Effector memory CD8-positive, alpha-beta T cell (primary cell): ENCODE data around the gene TRAF3IP1.

Experiments
- ATAC-seq: fragments of 150-1000 bp; cut with Tn5 transposase; replicated peaks from 2 replicates; pipeline ENCODE4 v1.10.0; 2021; ENCODE audit warnings: mild to moderate bottlenecking, moderate library complexity
- DNase-seq, 3 experiments: peaks; one replicate each; pipeline ENCODE4 v3.0.0; 2021
- H3K27ac Mint-ChIP-seq, 2 donors: one replicate each; pipeline ENCODE4 v1.8.0; 2022; ENCODE audit warnings: mild to moderate bottlenecking in 2 of 2, mixed read lengths in 2 of 2, moderate library complexity in 2 of 2
- H3K27me3 Mint-ChIP-seq, 2 donors: one replicate each; pipeline ENCODE4 v1.8.0; 2022; ENCODE audit warnings: mixed read lengths in 2 of 2
- H3K36me3 Mint-ChIP-seq: one replicate; pipeline ENCODE4 v1.8.0; 2022; ENCODE audit warnings: mild to moderate bottlenecking, moderate library complexity, mixed read lengths; ENCODE audit not compliant: insufficient read depth
- H3K4me1 Mint-ChIP-seq, 2 donors: one replicate each; pipeline ENCODE4 v1.8.0; 2022; ENCODE audit warnings: low read depth in 2 of 2, mixed read lengths in 2 of 2
- H3K4me3 Mint-ChIP-seq, 2 donors: one replicate each; pipeline ENCODE4 v1.8.0; 2022; ENCODE audit warnings: mild to moderate bottlenecking in 2 of 2, mixed read lengths in 2 of 2, moderate library complexity in 2 of 2
- H3K9me3 Mint-ChIP-seq, 2 donors: one replicate each; pipeline ENCODE4 v1.8.0; 2022; ENCODE audit warnings: mixed read lengths in 2 of 2

The TRAF3IP1 gene

DNA sequence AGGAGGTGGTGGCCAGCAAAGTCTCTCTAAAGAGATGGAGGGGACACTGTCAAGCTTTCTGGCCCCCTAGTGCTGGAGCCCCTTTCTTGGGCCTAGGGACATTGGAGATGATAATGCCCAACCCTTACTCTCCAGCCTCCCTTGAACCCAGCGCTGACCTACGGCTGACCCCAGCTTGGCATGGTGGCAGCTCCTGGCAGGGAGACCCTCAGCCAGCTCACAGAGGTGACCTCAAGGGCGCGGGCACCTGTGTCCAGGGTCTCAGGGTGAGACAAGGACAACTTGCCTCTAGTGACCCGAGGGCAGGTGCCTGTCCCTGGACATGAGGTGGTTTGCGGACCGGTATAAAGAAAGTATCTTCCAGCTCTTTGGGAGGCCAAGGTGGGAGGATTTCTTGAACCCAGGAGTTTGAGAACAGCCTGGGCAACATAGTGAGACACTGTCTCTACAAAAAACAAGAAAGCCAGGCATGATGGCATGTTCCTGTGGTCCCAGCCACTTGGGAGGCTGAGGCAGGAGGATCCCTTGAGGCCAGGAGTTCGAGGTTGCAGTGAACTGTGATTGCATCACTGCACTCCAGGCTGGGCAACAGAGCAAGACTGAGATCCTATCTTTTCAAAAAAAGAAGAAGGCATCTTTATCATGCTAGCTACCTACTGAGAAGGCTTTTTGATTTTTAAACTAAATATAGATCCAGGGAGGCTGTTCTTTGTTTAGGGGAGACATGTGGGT is 28.6 kb upstream of the TRAF3IP1 start:
- Mint-ChIP-seq H3K27ac (peak overlapping the region in 1 of 2 donors; percentile 95), H3K36me3 (peaks cover 19% of the 10 kb centered on the region), H3K27me3 (peaks cover 7 to 19% of the 10 kb centered on the region in 2 donors), H3K4me3 (no peak overlapping the region), H3K9me3 (no peaks in the 10 kb centered on the region), H3K4me1 (peaks cover 26 to 29% of the 10 kb centered on the region in 2 donors)
- ATAC-seq: no peak
- DNase-seq: no peak

DNA sequence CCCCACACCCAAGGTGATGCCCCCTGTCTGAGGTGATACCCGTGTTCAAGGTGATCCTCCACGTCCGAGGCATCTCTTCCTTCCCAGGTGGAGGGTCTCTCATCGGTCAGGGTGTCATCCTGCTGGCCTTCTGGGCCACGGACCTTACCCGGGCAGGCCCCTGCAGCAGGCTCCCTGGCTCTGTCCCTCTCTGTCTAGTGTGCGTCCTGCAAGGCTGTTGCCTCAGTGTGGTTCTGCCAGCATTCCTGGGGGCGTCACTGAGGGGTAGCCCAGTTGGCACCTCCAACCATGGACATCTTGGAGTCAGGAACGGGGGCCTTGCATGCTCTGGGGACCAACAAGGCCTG is 26.3 kb upstream of the TRAF3IP1 start:
- Mint-ChIP-seq H3K27ac (no peak overlapping the region), H3K36me3 (peaks cover 8% of the 10 kb centered on the region), H3K4me1 (peaks cover 17% of the 10 kb centered on the region in 2 donors), H3K9me3 (no peaks in the 10 kb centered on the region), H3K4me3 (no peak overlapping the region), H3K27me3 (peaks cover 12 to 40% of the 10 kb centered on the region in 2 donors)
- DNase-seq: no peak
- ATAC-seq: no peak

DNA sequence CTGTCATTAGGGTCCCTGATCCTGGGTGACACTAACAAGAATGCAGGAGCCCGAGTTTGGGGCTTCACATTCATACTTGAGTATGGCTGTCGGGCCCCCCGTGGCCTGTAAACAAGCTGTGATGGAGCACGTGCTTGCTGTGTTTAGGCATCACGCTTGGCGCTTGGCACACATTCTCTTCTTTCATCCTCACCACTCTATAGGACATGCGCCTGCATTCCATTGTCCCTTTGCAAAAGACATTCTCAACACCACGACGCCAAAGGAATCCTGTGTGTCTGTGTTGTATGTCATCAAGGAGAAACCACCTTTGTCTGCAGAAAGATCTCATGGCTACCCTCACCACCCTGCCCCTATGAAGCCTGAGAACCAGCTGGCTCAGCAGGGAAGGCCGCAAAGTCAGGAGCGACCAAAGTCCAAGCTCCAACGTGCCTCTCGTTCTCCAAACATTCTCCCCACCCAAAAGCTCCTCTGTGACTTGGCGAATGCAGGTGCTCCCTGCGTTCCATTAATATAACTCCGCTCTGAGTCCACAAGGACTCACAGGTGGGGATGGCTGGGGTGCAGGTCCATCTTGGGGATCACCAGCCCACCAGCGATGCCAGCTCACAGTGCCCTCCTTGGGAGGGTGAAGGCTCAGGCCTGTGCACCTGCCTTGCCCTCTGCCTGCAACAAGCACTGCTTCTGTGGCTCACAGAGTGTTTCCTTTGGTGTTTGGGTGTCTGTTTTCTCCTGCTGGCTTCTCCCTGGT is 25.8 kb upstream of the TRAF3IP1 start:
- H3K4me3 Mint-ChIP-seq: no peak overlapping the region
- no peaks in the 10 kb centered on the region for H3K9me3 Mint-ChIP-seq
- no peak for DNase-seq
- peaks cover 12 to 44% of the 10 kb centered on the region in 2 donors for H3K27me3 Mint-ChIP-seq
- ATAC-seq: no peak
- peaks cover 5% of the 10 kb centered on the region for H3K36me3 Mint-ChIP-seq
- peaks cover 12% of the 10 kb centered on the region in 2 donors for H3K4me1 Mint-ChIP-seq
- H3K27ac Mint-ChIP-seq: no peak overlapping the region

DNA sequence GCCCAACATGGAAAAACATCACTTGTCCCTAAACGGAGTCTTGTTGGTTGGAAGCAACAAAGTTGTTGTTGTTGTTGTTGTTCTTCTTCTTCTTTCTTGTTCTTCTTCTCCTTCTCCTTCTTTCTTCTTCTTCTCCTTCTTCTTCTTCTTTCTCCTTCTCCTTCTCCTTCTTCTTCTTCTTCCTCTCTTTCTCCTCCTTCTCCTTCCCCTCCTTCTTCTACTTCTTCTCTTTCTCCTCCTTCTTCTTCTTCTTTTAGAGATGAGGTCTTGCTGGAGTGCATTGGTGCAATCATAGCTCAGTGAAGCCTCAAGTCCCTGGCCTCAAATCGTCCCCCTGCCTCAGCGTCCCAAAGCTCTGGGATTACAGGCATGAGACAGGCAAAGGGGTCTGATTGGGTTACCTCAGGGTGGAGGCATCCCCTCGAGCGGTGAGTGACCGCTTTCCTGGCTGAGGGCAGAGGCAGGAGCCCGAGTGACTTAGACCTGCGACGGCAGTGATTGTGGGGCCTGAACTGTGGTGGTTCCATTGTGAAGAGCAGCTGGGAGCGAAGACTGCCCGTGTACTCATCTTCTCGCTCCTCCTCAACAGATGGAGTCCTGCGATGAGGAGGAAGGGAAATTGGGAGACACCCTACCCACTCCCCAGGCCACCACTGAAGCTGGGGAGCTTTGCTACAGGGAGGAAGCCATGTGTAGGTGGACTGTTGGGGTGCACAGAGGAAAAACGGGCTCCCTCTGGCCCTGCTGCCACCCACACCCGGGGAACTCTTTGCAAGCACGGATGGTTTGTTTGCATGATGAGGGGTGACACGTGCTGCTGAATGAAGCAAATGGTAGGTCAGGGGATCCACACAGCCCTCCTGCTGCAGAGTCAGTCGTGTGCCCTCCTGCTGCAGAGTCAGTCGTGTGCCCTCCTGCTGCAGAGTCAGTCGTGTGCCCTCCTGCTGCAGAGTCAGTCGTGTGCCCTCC is 24.9 kb upstream of the TRAF3IP1 start:
- no peak for ATAC-seq
- H3K27ac Mint-ChIP-seq: no peak overlapping the region
- no peaks in the 10 kb centered on the region for H3K36me3 Mint-ChIP-seq
- peaks cover 15 to 53% of the 10 kb centered on the region in 2 donors for H3K27me3 Mint-ChIP-seq
- DNase-seq: no peak
- peaks cover 3% of the 10 kb centered on the region in 2 donors for H3K4me1 Mint-ChIP-seq
- no peak overlapping the region for H3K4me3 Mint-ChIP-seq
- H3K9me3 Mint-ChIP-seq: no peaks in the 10 kb centered on the region

DNA sequence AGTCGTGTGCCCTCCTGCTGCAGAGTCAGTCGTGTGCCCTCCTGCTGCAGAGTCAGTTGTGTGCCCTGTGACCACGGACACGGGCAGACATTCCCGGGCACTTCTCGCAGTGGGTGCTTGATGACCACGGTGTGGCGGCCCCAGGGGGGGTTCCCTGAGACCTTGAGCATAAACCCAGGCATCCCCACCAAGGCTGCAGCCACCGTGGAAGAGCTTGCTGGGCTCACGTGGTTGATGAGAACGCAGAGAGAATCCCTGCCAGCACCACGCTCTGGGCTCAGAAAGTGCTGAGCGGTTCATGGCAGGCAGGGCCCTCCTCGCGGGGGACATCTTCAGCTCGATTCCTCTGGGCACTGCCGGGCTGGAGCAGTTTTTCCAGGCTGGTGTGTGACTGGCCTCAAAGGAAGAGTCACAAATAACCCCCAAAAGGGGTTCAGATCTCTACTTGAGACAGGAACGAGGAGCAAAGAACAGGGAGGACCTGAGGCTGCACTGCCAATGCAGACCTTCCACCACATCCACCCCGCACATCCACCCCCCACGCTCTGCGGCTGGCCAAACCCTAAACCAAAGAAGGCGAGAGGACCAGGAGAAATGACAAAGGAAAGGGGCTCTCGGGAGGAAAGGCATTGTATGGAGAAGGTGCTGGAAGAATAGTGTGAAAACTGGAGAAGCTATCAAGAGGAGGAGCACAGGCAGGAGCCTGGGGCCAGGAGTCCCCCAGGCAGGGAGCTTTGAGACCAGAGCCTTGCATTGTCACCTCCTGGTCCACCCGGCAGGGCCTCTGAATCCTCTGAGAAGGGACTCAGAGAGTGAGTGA is 23.5 kb upstream of the TRAF3IP1 start:
- no peak overlapping the region for H3K27ac Mint-ChIP-seq
- no peak for DNase-seq
- no peaks in the 10 kb centered on the region for H3K36me3 Mint-ChIP-seq
- ATAC-seq: no peak
- H3K4me3 Mint-ChIP-seq: no peak overlapping the region
- no peaks in the 10 kb centered on the region for H3K9me3 Mint-ChIP-seq
- no peaks in the 10 kb centered on the region for H3K4me1 Mint-ChIP-seq
- peaks cover 16 to 57% of the 10 kb centered on the region in 2 donors for H3K27me3 Mint-ChIP-seq

DNA sequence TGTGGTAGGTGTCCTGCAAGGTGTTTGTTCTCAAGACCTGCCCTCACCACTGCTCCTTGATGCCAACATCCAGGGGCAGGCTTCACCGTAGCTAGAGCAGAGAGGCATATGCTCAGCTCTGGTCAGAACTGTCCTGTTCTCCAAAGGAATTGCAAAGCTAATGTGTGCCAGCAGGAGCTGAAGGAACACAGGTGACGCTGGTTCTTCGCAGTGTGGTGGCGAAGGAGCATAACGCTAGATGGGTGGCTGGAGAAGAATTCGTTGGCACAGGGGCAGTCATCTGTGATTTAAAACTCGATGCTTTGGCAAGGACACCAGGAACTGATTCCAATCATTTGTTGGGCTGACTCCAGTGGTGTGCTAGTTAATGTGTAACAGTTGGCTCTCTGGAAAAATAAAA is 20.5 kb upstream of the TRAF3IP1 start:
- Mint-ChIP-seq H3K27ac (no peak overlapping the region), H3K9me3 (no peaks in the 10 kb centered on the region), H3K36me3 (no peaks in the 10 kb centered on the region), H3K4me1 (no peaks in the 10 kb centered on the region), H3K4me3 (no peak overlapping the region), H3K27me3 (peaks cover 24 to 71% of the 10 kb centered on the region in 2 donors)
- DNase-seq: no peak
- no peak for ATAC-seq

DNA sequence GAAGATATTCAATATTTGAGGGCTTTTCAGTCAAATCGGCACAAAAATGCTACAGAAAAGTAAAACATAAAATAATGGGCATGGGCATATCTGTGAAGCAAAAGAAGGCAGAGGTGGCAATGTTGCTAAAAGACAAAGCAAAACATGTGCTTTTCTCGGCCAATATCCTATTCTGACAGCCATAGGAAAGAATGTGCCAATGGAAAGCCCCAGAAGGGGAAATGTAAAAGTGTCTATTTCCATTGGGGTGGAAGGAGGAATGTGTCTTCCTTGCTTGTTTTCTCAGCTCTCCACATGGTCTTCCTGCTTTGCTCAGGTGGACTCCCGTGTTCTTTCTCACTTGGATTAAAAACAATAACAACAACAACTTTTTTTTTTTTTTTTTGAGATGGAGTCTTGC is 18.2 kb upstream of the TRAF3IP1 start:
- no peaks in the 10 kb centered on the region for H3K9me3 Mint-ChIP-seq
- no peak for DNase-seq
- H3K27me3 Mint-ChIP-seq: peaks cover 13 to 71% of the 10 kb centered on the region in 2 donors
- H3K4me3 Mint-ChIP-seq: no peak overlapping the region
- ATAC-seq: no peak
- no peaks in the 10 kb centered on the region for H3K36me3 Mint-ChIP-seq
- peaks cover 0 to 2% of the 10 kb centered on the region in 2 donors for H3K4me1 Mint-ChIP-seq
- H3K27ac Mint-ChIP-seq: no peak overlapping the region

DNA sequence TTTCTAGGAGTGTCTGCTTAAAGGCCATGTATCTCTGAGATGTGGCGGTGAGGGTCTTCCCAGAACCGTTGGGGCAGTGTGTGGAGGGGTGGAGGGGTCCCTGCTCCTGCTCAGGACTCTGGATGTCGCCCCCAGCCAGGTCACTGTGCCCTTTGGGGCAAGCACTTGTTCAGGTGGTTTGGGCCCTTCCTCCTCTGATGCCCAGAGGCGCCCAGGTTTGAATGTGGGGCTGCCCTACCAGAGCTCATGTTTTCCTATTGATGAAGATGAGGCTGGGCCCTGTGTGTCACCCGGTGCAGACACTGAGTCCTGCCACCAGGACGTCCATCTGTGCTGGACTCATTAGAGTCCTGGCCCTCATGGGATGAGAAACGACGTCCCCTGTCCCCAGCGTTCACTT is 17.6 kb upstream of the TRAF3IP1 start:
- peaks cover 0 to 2% of the 10 kb centered on the region in 2 donors for H3K4me1 Mint-ChIP-seq
- H3K9me3 Mint-ChIP-seq: no peaks in the 10 kb centered on the region
- no peak for DNase-seq
- peaks cover 11 to 72% of the 10 kb centered on the region in 2 donors for H3K27me3 Mint-ChIP-seq
- no peak overlapping the region for H3K4me3 Mint-ChIP-seq
- no peak overlapping the region for H3K27ac Mint-ChIP-seq
- ATAC-seq: no peak
- H3K36me3 Mint-ChIP-seq: no peaks in the 10 kb centered on the region

DNA sequence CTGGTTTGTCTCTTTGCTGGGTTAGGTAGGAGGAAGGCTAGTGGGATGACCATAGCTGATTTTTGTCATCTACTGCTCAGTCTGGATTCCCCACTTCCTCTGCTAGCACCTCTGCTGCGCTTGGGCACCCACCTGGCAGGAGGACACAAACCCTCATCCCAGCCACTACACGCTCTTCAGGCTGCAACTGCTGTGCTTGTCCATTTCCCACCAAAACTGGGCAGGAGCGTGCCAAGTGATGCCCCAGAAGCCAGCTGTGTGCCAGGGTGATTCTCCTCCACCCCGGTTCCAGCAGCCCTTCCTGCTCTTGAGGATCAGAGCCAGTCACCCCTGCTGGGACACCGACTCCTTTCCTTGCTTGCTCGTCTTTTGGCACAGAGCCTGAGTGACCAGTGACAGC is 16.2 kb upstream of the TRAF3IP1 start:
- no peak for ATAC-seq
- Mint-ChIP-seq H3K4me3 (no peak overlapping the region), H3K9me3 (no peaks in the 10 kb centered on the region)

DNA sequence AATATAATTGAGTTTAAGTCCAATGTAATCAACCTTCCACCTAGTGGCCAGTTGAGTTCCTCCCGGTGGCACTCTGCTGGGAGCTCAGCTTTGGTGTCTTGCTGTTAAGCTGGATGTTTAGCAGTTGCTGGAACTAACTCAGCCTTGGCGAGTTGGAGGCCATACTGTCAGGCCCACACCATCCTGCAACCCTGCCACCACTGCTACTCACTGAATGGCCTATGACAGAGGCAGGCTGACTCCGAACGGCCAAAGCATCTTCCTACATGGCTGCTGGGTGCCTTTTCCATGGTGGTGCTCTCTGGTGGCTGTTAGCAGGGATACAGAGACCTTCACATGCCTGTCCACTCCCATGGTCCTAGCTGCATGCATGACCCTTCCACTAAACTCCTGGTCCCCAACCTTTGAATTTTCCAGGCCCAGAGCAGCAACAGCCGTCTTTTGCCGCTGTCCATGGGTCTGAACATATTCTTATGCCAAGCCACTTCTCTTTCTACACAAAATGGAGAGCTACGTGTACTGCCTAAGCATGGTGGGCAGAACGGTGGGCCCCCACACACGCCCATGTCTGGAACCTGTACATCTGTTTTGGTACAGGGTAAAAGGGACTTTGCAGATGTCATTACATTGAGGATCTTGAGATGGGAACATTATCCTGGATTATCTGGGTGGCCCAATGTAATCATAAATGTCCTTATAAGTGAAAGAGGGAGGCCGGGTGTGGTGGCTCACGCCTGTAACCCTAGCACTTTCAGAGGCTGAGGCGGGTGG is 15.0 kb upstream of the TRAF3IP1 start:
- ATAC-seq (no peak), DNase-seq (no peak)
- Mint-ChIP-seq H3K4me3 (no peak overlapping the region), H3K9me3 (no peaks in the 10 kb centered on the region), H3K36me3 (no peaks in the 10 kb centered on the region), H3K27me3 (peaks cover 15 to 71% of the 10 kb centered on the region in 2 donors), H3K27ac (no peak overlapping the region), H3K4me1 (peaks cover 0 to 2% of the 10 kb centered on the region in 2 donors)

More for the DNA sequence above, 16.2 kb upstream of the TRAF3IP1 start:
- H3K27ac Mint-ChIP-seq: no peak overlapping the region
- H3K36me3 Mint-ChIP-seq: no peaks in the 10 kb centered on the region
- DNase-seq: no peak
- peaks cover 0 to 2% of the 10 kb centered on the region in 2 donors for H3K4me1 Mint-ChIP-seq
- H3K27me3 Mint-ChIP-seq: peaks cover 16 to 74% of the 10 kb centered on the region in 2 donors

DNA sequence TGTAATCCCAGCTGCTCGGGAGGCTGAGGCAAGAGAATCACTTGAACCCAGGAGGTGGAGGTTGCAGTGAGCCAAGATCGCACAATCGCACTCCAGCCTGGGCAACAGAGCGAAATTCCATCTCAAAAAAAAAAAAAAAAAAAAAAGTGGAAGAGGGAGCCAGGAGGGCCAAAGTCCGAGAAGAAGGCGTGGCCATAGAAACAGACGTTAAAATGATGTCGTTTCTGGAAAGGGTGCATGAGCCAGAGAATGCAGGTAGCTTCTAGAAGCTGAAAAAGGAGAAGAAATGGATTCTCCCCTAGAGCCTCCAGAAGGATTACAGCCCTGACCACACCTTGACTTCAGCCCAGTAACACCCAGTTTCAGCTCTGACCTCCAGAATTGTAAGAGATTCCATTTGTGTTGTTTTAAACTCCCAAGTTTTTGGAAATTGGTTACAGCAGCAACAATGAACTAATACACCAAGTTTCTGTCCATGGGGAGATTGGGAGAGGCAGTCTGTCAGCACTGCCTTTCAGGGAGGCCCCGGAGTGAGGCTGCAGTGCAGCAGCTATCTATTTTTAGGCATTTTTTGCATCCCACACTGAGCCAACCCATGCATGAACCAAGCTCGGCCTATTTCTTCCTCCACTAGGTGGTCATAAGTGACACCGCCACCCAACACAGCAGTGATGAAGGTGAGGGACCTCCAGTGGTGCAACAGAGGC is 14.2 kb upstream of the TRAF3IP1 start:
- H3K4me1 Mint-ChIP-seq: peaks cover 0 to 2% of the 10 kb centered on the region in 2 donors
- no peaks in the 10 kb centered on the region for H3K9me3 Mint-ChIP-seq
- H3K27me3 Mint-ChIP-seq: peaks cover 12 to 73% of the 10 kb centered on the region in 2 donors
- H3K36me3 Mint-ChIP-seq: no peaks in the 10 kb centered on the region
- DNase-seq: no peak
- ATAC-seq: no peak
- no peak overlapping the region for H3K27ac Mint-ChIP-seq
- no peak overlapping the region for H3K4me3 Mint-ChIP-seq

DNA sequence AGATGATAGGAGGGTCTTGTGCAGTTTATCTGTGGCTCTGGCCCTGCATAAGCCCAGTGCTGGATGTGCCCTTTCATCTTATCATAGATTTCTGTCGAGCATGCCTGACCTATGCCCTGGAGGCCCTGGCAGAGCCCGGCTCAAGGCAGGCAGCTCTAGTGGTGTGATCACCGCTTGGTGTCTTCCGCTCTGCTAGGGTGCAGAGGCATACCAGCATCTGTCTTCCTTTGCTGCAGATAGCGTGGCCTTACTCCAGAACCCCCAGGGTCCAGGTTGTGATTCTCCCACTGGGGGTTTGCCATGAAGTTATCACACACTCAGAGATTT is 13.7 kb upstream of the TRAF3IP1 start:
- Mint-ChIP-seq H3K36me3 (no peaks in the 10 kb centered on the region), H3K27ac (no peak overlapping the region), H3K9me3 (no peaks in the 10 kb centered on the region), H3K27me3 (peaks cover 12 to 77% of the 10 kb centered on the region in 2 donors), H3K4me1 (peaks cover 0 to 2% of the 10 kb centered on the region in 2 donors), H3K4me3 (no peak overlapping the region)
- ATAC-seq (no peak), DNase-seq (no peak)
